Gastrocnemius medialis (tissue), 4 donors: ENCODE measurements around the gene OCLN. TPM values are rescaled to one million over a fixed set of nuclear protein-coding genes. Genes with fewer than 3 reads are reported as not detected.
"Not testable (repeated sequence)": the region's sequence is repeated elsewhere in the genome, so short reads cannot be mapped to it uniquely, and the experiment has no call there.

Source experiments
- ATAC-seq, 2 donors: fragments of 150-250 bp; one replicate each; pipeline ENCODE4 v1.9.1; 2016
- DNase-seq, 2 donors: peaks; one replicate each; pipeline ENCODE4 v3.0.0-alpha.2; 2019
- H3K27ac ChIP-seq, 4 donors: fragments of 200-600 bp; sonication (generic); 1 replicate in 1 of 4; 2 replicates in 3 of 4; pipeline ENCODE4 v1.5.1; 2016 to 2018; ENCODE audit warnings: mild to moderate bottlenecking in 2 of 4, moderate library complexity in 1 of 4
- H3K27me3 ChIP-seq, 3 donors: fragments of 200-600 bp; sonication (generic) in 2 of 3; 1 replicate in 1 of 3; 2 replicates in 2 of 3; pipeline versions ENCODE4 v1.5.1 to v1.6.0; 2016 to 2019; ENCODE audit warnings: mild to moderate bottlenecking in 1 of 3, moderate library complexity in 1 of 3
- H3K36me3 ChIP-seq, 2 donors: fragments of 200-600 bp; sonication (generic) in 1 of 2; one replicate each; pipeline ENCODE4 v1.5.1; 2017 to 2018
- H3K4me1 ChIP-seq, 2 donors: fragments of 200-600 bp; sonication (generic) in 1 of 2; one replicate each; pipeline ENCODE4 v1.5.1; 2016 to 2017; ENCODE audit warnings: mild to moderate bottlenecking in 2 of 2
- H3K4me3 ChIP-seq, 4 donors: fragments of 200-600 bp; sonication (generic) in 3 of 4; 1 replicate in 1 of 4; 2 replicates in 3 of 4; pipeline ENCODE4 v1.5.1; 2016 to 2019; ENCODE audit warnings: mild to moderate bottlenecking in 2 of 4
- H3K9me3 ChIP-seq, 3 donors: fragments of 200-600 bp; sonication (generic) in 2 of 3; 1 replicate in 1 of 3; 2 replicates in 2 of 3; pipeline ENCODE4 v1.5.1; 2016 to 2019
- POLR2A ChIP-seq, 2 donors: fragments of 450-650 bp; IDR thresholded peaks; one replicate each; pipeline ENCODE4 v1.6.1; 2017; ENCODE audit warnings: antibody characterized with exemption in 2 of 2, mild to moderate bottlenecking in 2 of 2, moderate library complexity in 2 of 2
- in situ Hi-C, 4 donors: fragments of 200-750 bp; cut with MboI; loops; one replicate each; pipeline versions ENCODE4 v1.15.0 to v1.8.0; 2017; ENCODE audit warnings: low sequenced_read_pairs in 4 of 4
- intact Hi-C: fragments of 100-400 bp; cut with DNase I; formaldehyde crosslinking; loops from one replicate; pipeline ENCODE4 v1.15.1; 2023; ENCODE audit warnings: low total_unique reads
- total RNA-seq, 4 donors: library from RNA; depleted of rRNA; stranded (reverse); fragments of >200 nt; gene quantifications; one replicate each; pipeline versions ENCODE4 v1.1.0 to v1.2.3, GENCODE V29; 2016
- TF ChIP-seq, protein P1 (sequence below), 5 experiments: fragments of 450-650 bp in 3 of 5; fragments of 200-600 bp in 2 of 5; sonication (generic) in 2 of 5; IDR thresholded peaks in 4 of 5; conservative IDR thresholded peaks in 1 of 5; 1 replicate in 4 of 5; 2 replicates in 1 of 5; pipeline ENCODE4 v1.5.1; 2016 to 2019; ENCODE audit warnings: antibody characterized with exemption in 5 of 5, mild to moderate bottlenecking in 3 of 5, moderate library complexity in 3 of 5

The OCLN gene
- total RNA-seq, 4 donors from 2014 or later = 0.39 to 0.87 (median 0.62) TPM

DNA sequence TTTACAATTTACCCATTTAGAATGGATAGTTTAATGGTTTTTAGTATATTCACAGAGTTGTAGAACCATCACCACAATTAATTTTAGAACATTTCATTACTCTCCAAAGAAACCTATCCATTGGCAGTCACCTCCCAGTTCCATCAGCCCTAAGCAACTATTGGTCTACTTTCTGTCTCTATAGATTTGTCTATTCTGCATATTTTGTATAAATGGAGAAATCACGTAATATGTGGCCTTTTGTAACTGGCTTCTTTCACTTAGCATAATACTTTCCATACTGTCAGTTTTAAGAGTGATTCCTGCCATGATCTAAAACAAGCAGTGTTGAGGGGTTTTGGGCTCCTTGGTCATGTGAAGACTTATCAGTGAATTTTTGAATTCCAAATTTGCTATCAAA lies 12.7 kb downstream of the OCLN start:
- H3K27me3 ChIP-seq = peaks cover 3 to 4% (median 4%) of the 10 kb centered on the region in 3 donors
- no peak overlapping the region for H3K4me3 ChIP-seq
- DNase-seq (no peak), ATAC-seq (no peak)
- intact Hi-C loops (no loop called here), in situ Hi-C loops (no loop called here)
- no peaks in the 10 kb centered on the region for H3K9me3 ChIP-seq
- H3K4me1 ChIP-seq = no peaks in the 10 kb centered on the region
- H3K27ac ChIP-seq = no peak overlapping the region
- TF ChIP-seq POLR2A (IDR thresholded peaks at IDR 0.05) = no peak
- TF ChIP-seq, protein P1, sequence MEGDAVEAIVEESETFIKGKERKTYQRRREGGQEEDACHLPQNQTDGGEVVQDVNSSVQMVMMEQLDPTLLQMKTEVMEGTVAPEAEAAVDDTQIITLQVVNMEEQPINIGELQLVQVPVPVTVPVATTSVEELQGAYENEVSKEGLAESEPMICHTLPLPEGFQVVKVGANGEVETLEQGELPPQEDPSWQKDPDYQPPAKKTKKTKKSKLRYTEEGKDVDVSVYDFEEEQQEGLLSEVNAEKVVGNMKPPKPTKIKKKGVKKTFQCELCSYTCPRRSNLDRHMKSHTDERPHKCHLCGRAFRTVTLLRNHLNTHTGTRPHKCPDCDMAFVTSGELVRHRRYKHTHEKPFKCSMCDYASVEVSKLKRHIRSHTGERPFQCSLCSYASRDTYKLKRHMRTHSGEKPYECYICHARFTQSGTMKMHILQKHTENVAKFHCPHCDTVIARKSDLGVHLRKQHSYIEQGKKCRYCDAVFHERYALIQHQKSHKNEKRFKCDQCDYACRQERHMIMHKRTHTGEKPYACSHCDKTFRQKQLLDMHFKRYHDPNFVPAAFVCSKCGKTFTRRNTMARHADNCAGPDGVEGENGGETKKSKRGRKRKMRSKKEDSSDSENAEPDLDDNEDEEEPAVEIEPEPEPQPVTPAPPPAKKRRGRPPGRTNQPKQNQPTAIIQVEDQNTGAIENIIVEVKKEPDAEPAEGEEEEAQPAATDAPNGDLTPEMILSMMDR (IDR thresholded peaks at IDR 0.05 in 4 of 5, conservative IDR thresholded peaks at IDR 0.05 in 1 of 5) = no peak
- H3K36me3 ChIP-seq = no peaks in the 10 kb centered on the region

DNA sequence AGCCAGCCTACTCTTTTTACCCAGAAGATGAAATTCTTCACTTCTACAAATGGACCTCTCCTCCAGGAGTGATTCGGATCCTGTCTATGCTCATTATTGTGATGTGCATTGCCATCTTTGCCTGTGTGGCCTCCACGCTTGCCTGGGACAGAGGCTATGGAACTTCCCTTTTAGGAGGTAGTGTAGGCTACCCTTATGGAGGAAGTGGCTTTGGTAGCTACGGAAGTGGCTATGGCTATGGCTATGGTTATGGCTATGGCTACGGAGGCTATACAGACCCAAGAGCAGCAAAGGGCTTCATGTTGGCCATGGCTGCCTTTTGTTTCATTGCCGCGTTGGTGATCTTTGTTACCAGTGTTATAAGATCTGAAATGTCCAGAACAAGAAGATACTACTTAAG lies 16.6 kb downstream of the OCLN start:
- ATAC-seq (no peak), DNase-seq (no peak)
- Histone ChIP-seq H3K27me3 (no peaks in the 10 kb centered on the region), H3K4me1 (no peaks in the 10 kb centered on the region), H3K36me3 (no peaks in the 10 kb centered on the region), H3K4me3 (no peak overlapping the region), H3K9me3 (no peaks in the 10 kb centered on the region), H3K27ac (no peak overlapping the region)
- TF ChIP-seq, protein P1 (IDR thresholded peaks at IDR 0.05 in 4 of 5, conservative IDR thresholded peaks at IDR 0.05 in 1 of 5) = no peak
- no peak for TF ChIP-seq POLR2A (IDR thresholded peaks at IDR 0.05)
- intact Hi-C loops (no loop called here), in situ Hi-C loops (no loop called here)

DNA sequence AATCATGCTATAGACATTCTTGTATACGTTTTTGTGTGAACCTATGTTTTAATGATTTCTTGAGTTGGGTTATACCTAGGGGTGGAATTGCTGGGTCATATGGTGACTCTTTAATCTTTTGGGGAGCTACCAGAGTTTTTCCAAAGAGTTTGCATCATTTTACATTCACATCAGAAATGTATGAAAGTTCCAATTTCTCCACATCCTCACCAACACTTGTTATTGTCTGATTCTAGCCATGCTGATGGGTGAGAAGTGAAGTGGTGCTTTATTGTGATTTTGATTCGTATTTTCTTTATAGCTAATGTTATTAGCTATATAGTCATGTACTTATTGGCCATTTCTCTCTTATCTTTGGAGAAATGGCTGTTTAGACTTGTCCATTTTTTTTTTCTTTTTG lies 18.1 kb downstream of the OCLN start:
- intact Hi-C loops (no loop called here), in situ Hi-C loops (no loop called here)
- ATAC-seq (no peak), DNase-seq (no peak)
- Histone ChIP-seq H3K27me3 (no peaks in the 10 kb centered on the region), H3K27ac (no peak overlapping the region), H3K9me3 (no peaks in the 10 kb centered on the region), H3K4me3 (no peak overlapping the region), H3K36me3 (no peaks in the 10 kb centered on the region), H3K4me1 (no peaks in the 10 kb centered on the region)
- no peak for TF ChIP-seq POLR2A (IDR thresholded peaks at IDR 0.05)
- TF ChIP-seq, protein P1 (IDR thresholded peaks at IDR 0.05 in 4 of 5, conservative IDR thresholded peaks at IDR 0.05 in 1 of 5) = no peak

DNA sequence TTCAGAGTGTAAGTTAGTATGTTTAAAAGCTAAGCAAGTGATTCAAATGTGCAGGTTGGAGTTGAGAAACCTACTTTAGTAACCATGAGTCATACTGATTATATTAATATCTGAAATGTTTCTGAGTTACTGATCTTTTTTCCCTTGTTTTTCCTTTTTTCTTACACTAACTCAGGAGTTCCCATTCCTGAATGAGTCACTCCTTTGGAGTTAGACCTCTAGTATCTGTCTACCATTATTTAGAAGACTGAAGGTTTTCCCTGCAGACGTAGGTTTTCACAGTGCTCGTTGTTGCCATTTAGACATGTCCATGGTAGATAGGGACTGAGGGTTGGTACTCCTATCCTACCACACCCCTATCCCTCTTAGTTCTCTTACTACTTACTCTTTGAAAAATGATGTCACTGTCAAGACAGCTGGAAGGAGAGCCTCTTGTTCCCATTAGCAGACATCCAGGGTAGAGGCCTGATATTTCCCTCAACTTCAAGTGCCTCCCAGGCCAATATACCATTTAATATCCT lies 20.2 kb downstream of the OCLN start:
- Histone ChIP-seq H3K27ac (no peak overlapping the region), H3K4me1 (no peaks in the 10 kb centered on the region), H3K4me3 (no peak overlapping the region), H3K9me3 (no peaks in the 10 kb centered on the region), H3K27me3 (no peaks in the 10 kb centered on the region), H3K36me3 (no peaks in the 10 kb centered on the region)
- TF ChIP-seq, protein P1 (IDR thresholded peaks at IDR 0.05 in 4 of 5, conservative IDR thresholded peaks at IDR 0.05 in 1 of 5) = no peak
- TF ChIP-seq POLR2A (IDR thresholded peaks at IDR 0.05) = no peak
- intact Hi-C loops (no loop called here), in situ Hi-C loops (no loop called here)
- no peak for DNase-seq
- no peak for ATAC-seq

DNA sequence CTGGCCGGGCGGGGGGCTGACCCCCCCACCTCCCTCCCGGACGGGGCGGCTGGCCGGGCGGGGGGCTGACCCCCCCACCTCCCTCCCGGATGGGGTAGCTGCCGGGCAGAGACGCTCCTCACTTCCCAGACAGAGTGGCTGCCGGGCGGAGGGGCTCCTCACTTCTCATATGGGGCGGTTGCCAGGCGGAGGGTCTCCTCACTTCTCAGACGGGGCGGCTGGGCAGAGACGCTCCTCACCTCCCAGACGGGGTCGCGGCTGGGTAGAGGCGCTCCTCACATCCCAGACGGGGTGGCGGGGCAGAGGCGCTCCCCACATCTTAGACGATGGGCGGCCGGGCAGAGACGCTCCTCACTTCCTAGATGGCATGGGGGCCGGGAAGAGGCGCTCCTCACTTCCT lies 23.0 kb downstream of the OCLN start:
- H3K4me1 ChIP-seq, H3K4me3 ChIP-seq, H3K27ac ChIP-seq, intact Hi-C loops, H3K27me3 ChIP-seq, H3K36me3 ChIP-seq, DNase-seq, H3K9me3 ChIP-seq, in situ Hi-C loops, ATAC-seq: not testable (repeated sequence)
